Measurements from ENCODE around the gene GARIN5A. TPM values are rescaled to one million over a fixed set of nuclear protein-coding genes. Genes with fewer than 3 reads are reported as not detected.

The GARIN5A gene
- total RNA-seq, 1 experiment from 2014 or later, result 8.2 TPM

GRCh38 chr19:50507376-50507775, 30.7 kb upstream of the GARIN5A start:
- no peak overlapping the region for H3K4me3 Mint-ChIP-seq
- CTCF ChIA-PET, result no interaction called here
- DNase-seq (ENCODE audit: low spot score) (no peak), ATAC-seq (no peak)
- TF ChIP-seq GTF2I (CRISPR knock-in tag; conservative IDR thresholded peaks at IDR 0.05) (no peak), CTCF (IDR thresholded peaks at IDR 0.05) (no peak), SMAD4 (CRISPR knock-in tag; IDR thresholded peaks at IDR 0.05) (no peak), PRDM15 (CRISPR knock-in tag; IDR thresholded peaks at IDR 0.05) (no peak), GABPB1 (CRISPR knock-in tag; IDR thresholded peaks at IDR 0.05) (no peak), ZNF512 (CRISPR knock-in tag; IDR thresholded peaks at IDR 0.05; ENCODE audit: borderline replicate concordance) (no peak), ATF1 (CRISPR knock-in tag; IDR thresholded peaks at IDR 0.05) (no peak), NFATC4 (CRISPR knock-in tag; IDR thresholded peaks at IDR 0.05) (no peak), MXD4 (CRISPR knock-in tag; IDR thresholded peaks at IDR 0.05; ENCODE audit: borderline replicate concordance) (no peak), FOXP4 (CRISPR knock-in tag; IDR thresholded peaks at IDR 0.05) (no peak), OVOL2 (CRISPR knock-in tag; IDR thresholded peaks at IDR 0.05; ENCODE audit: borderline replicate concordance) (no peak), ZNF423 (CRISPR knock-in tag; IDR thresholded peaks at IDR 0.05) (no peak), NR2C2 (CRISPR knock-in tag; IDR thresholded peaks at IDR 0.05) (no peak), HMGA2 (CRISPR knock-in tag; IDR thresholded peaks at IDR 0.05) (no peak), E2F5 (CRISPR knock-in tag; IDR thresholded peaks at IDR 0.05) (no peak)
- peaks cover 9% of the 10 kb centered on the region; the same call in 1 of the 2 replicates for H3K4me1 Mint-ChIP-seq
- H3K27ac Mint-ChIP-seq, result no peak overlapping the region
- H3K27me3 Mint-ChIP-seq (ENCODE audit: low read depth), result peaks cover 33% of the 10 kb centered on the region
- POLR2A ChIA-PET, result no interaction called here
- H3K36me3 Mint-ChIP-seq, result no peaks in the 10 kb centered on the region
- no peaks in the 10 kb centered on the region for H3K9me3 Mint-ChIP-seq

GRCh38 chr19:50506700-50507099, 30.1 kb upstream of the GARIN5A start:
- no peak overlapping the region for H3K27ac Mint-ChIP-seq
- H3K4me1 Mint-ChIP-seq, result peaks cover 7% of the 10 kb centered on the region; the same call in 1 of the 2 replicates
- ATAC-seq (no peak), DNase-seq (ENCODE audit: low spot score) (no peak)
- H3K36me3 Mint-ChIP-seq, result no peaks in the 10 kb centered on the region
- ChIA-PET CTCF (no interaction called here), POLR2A (no interaction called here)
- no peaks in the 10 kb centered on the region for H3K9me3 Mint-ChIP-seq
- H3K4me3 Mint-ChIP-seq, result no peak overlapping the region
- peaks cover 35% of the 10 kb centered on the region for H3K27me3 Mint-ChIP-seq (ENCODE audit: low read depth)
- TF ChIP-seq USF2 (CRISPR knock-in tag; IDR thresholded peaks at IDR 0.05), result no peak
- no peak for TF ChIP-seq E2F4 (CRISPR knock-in tag; IDR thresholded peaks at IDR 0.05; ENCODE audit: borderline replicate concordance, low read depth)
- no peak for TF ChIP-seq E2F1 (CRISPR knock-in tag; IDR thresholded peaks at IDR 0.05)
- TF ChIP-seq ETV6 (CRISPR knock-in tag; IDR thresholded peaks at IDR 0.05), result no peak
- TF ChIP-seq NR3C1 (CRISPR knock-in tag; conservative IDR thresholded peaks at IDR 0.05; ENCODE audit: low read depth), result no peak
- no peak for TF ChIP-seq ZNF512 (CRISPR knock-in tag; IDR thresholded peaks at IDR 0.05; ENCODE audit: borderline replicate concordance)
- no peak for TF ChIP-seq ZNF232 (CRISPR knock-in tag; IDR thresholded peaks at IDR 0.05)

Measured in WTC11 (cell line).